Measurements from ENCODE around the gene TMUB2.

TMUB2 gene

GRCh38 chr17:44183024-44183423 lies 3.7 kb upstream of the TMUB2 start:
- H3K4me1 ChIP-seq (ENCODE audit: control insufficient read depth, insufficient read depth, low read length), result peaks cover 3% of the 10 kb centered on the region
- H3K4me3 ChIP-seq (ENCODE audit: low read depth, low read length), result no peak overlapping the region
- POLR2A ChIA-PET, result interaction anchor here (0.6 to 0.8 kb wide), 2 partner anchors 10 to 519 kb away, joined by 3 read pairs; no protein-coding TSS in a partner anchor
- no peak overlapping the region for H3K27ac ChIP-seq (ENCODE audit: extremely low read depth, low read depth, low read length)
- no peaks in the 10 kb centered on the region for H3K9me3 ChIP-seq (ENCODE audit: control insufficient read depth, insufficient read depth, low read depth, low read length)
- H3K36me3 ChIP-seq (ENCODE audit: control insufficient read depth in 2 of 2, insufficient read depth in 1 of 2, low read length in 2 of 2), result peaks cover 20 to 39% of the 10 kb centered on the region in 2 experiments
- TF ChIP-seq ZNF555 (tag by site-specific recombination; conservative IDR thresholded peaks at IDR 0.05) (no peak), ZBTB21 (tag by site-specific recombination; IDR thresholded peaks at IDR 0.05) (no peak), WT1 (tag by site-specific recombination; IDR thresholded peaks at IDR 0.05) (no peak)
- CTCF ChIA-PET, result interaction anchor here (0.6 to 1.3 kb wide), 6 partner anchors 13 to 272 kb away, joined by 3 to 6 read pairs (median 4); partner anchors contain the start of genes ASB16 and GRN

GRCh38 chr17:44184212-44184810 lies 2.5 kb upstream of the TMUB2 start:
- ChIA-PET POLR2A (interaction anchor here (0.6 to 2.9 kb wide), 4 partner anchors 13 to 36 kb away, joined by 3 to 24 read pairs (median 21); partner anchors contain the start of genes ASB16 and UBTF), CTCF (interaction anchor here (0.7 to 1.5 kb wide), 7 partner anchors 12 to 146 kb away, joined by 3 to 4 read pairs (median 3); no protein-coding TSS in a partner anchor)
- TF ChIP-seq ZNF571 (tag by site-specific recombination; IDR thresholded peaks at IDR 0.05) (no peak), ZNF707 (tag by site-specific recombination; IDR thresholded peaks at IDR 0.05) (no peak), ZNF747 (tag by site-specific recombination; IDR thresholded peaks at IDR 0.05) (no peak), ZBTB11 (tag by site-specific recombination; conservative IDR thresholded peaks at IDR 0.05; ENCODE audit: low read depth) (no peak), YY1 (tag by site-specific recombination; IDR thresholded peaks at IDR 0.05) (no peak), ZBTB10 (tag by site-specific recombination; IDR thresholded peaks at IDR 0.05) (no peak), ZBTB21 (tag by site-specific recombination; IDR thresholded peaks at IDR 0.05) (no peak), ZNF26 (tag by site-specific recombination; IDR thresholded peaks at IDR 0.05) (no peak), ZNF830 (tag by site-specific recombination; IDR thresholded peaks at IDR 0.05; ENCODE audit: low read depth) (no peak), ZNF449 (tag by site-specific recombination; IDR thresholded peaks at IDR 0.05) (no peak)
- Histone ChIP-seq H3K27ac (ENCODE audit: extremely low read depth, low read depth, low read length) (no peak overlapping the region), H3K36me3 (ENCODE audit: control insufficient read depth in 2 of 2, insufficient read depth in 1 of 2, low read length in 2 of 2) (peaks cover 17 to 35% of the 10 kb centered on the region in 2 experiments), H3K9me3 (ENCODE audit: control insufficient read depth, insufficient read depth, low read depth, low read length) (no peaks in the 10 kb centered on the region), H3K4me3 (ENCODE audit: low read depth, low read length) (no peak overlapping the region), H3K4me1 (ENCODE audit: control insufficient read depth, insufficient read depth, low read length) (peaks cover 3% of the 10 kb centered on the region)

Measured in HEK293 (cell line).